Measurements from ENCODE around the gene IL22RA2.
"Not testable (repeated sequence)": the region's sequence is repeated elsewhere in the genome, so short reads cannot be mapped to it uniquely, and the experiment has no call there.

Gene IL22RA2

DNA sequence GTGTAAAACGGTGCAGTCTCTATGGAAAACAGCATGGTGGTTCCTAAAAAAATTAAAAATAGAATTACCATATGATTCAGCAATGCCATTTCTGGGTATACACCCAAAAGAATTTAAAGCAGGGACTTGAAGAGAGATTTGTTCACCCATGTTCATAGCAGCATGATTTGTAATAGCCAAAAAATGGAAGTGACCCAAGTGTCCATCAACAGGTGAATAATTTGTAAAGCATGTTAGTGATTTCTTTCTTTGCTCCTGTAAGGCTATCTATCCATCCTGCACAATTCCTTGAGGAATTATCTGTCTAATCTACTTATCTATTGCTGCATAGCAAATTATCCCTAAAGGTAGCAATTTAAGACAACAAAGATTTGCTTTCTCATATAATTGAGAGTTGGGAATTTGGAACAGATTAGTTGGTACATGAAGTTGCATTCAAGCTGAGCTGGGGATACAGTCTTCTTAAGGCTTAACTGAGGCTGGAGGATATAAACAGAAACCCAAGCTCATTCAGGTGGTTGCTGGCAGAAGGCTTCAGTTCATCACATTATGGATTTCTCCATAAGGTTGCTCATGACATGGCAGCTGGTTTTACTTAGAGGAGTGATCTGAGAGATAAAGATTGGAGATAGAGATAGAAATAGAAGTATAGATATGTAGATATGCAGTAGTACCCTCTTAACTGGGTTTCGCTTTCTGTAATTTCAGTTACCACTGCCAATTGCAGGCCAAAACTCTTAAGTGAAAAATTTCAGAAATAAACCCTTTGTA, 62.0 kb downstream of the IL22RA2 start:
- DNase-seq, result no peak
- Histone ChIP-seq H3K4me3 (ENCODE audit: low read depth, low read length) (no peak overlapping the region), H3K36me3 (no peaks in the 10 kb centered on the region), H3K27me3 (no peaks in the 10 kb centered on the region), H3K9me3 (no peaks in the 10 kb centered on the region), H3K4me1 (peaks cover 3% of the 10 kb centered on the region; the same call in 1 of the 2 replicates)
- no peak for TF ChIP-seq CTCF (IDR thresholded peaks at IDR 0.05; ENCODE audit: low read depth, low read length)

DNA sequence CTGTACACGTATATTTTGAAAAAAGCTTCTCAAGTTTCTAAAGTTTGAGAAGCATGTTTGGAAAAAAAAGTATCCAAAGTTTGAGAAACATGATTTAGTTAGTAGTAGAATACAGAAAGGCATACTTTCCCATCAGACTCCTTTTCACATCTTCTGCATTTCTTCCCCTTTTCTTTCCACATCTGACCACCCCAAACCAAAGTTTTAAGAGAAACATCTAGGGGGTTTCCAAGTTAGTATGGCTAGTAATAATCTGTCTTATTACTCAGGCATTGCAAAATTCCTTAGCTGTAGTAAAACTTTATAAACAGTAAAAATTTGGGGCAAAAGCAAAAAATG, 65.7 kb downstream of the IL22RA2 start:
- H3K4me1 ChIP-seq, result 0 out of 2 replicates have a peak, but pooled peaks cover 3% of the 10 kb centered on the region
- no peaks in the 10 kb centered on the region for H3K27me3 ChIP-seq
- H3K9me3 ChIP-seq, result no peaks in the 10 kb centered on the region; the same call in 1 of the 2 replicates
- no peak for TF ChIP-seq CTCF (IDR thresholded peaks at IDR 0.05; ENCODE audit: low read depth, low read length)
- no peak overlapping the region for H3K4me3 ChIP-seq (ENCODE audit: low read depth, low read length)
- H3K36me3 ChIP-seq, result no peaks in the 10 kb centered on the region
- DNase-seq, result no peak

DNA sequence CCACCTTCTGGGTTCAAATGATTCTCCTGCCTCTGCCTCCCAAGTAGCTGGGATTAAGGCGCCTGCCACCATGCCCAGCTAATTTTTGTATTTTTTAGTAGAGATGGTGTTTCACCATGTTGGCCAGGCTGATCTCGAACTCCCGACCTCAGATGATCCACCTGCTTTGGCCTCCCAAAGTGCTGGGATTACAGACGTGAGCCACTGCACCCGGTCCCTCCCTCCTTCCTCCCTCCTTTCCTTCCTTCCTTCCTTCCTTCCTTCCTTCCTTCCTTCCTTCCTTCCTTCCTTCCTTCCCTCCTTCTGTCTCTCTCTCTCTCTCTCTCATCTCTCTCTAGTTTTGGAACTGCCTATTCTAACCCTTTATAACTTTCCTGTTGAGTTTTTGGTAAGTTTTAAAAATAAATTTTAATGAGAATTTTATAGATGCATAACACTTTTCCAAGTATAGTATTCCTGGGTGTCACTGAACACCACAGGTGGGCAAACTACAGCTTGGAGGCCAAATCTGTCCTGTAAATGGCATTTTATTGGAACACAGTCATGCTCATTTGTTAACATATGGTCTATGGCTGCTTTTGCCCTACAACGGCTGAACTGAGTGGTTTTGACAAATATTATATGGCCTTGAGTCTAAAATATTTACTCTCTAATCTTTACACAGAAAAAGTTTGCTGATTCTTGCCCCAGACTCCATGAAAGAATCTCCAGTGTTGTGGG, 66.2 kb downstream of the IL22RA2 start:
- not testable (repeated sequence) for H3K36me3 ChIP-seq; H3K9me3 ChIP-seq; H3K27me3 ChIP-seq; H3K4me1 ChIP-seq; DNase-seq; H3K4me3 ChIP-seq (ENCODE audit: low read depth, low read length)

GRCh38 chr6:137106183-137106582, 67.3 kb downstream of the IL22RA2 start:
- no peaks in the 10 kb centered on the region for H3K36me3 ChIP-seq
- TF ChIP-seq CTCF (IDR thresholded peaks at IDR 0.05; ENCODE audit: low read depth, low read length), result no peak
- H3K4me3 ChIP-seq (ENCODE audit: low read depth, low read length), result no peak overlapping the region
- H3K4me1 ChIP-seq, result no peaks in the 10 kb centered on the region
- no peaks in the 10 kb centered on the region for H3K27me3 ChIP-seq
- no peaks in the 10 kb centered on the region; the same call in 1 of the 2 replicates for H3K9me3 ChIP-seq
- no peak for DNase-seq

GRCh38 chr6:137105375-137105774, 68.1 kb downstream of the IL22RA2 start:
- no peak for DNase-seq
- H3K9me3 ChIP-seq, result no peaks in the 10 kb centered on the region; the same call in 1 of the 2 replicates
- H3K36me3 ChIP-seq, result no peaks in the 10 kb centered on the region
- no peaks in the 10 kb centered on the region for H3K27me3 ChIP-seq
- no peak overlapping the region for H3K4me3 ChIP-seq (ENCODE audit: low read depth, low read length)
- no peaks in the 10 kb centered on the region for H3K4me1 ChIP-seq
- TF ChIP-seq CTCF (IDR thresholded peaks at IDR 0.05; ENCODE audit: low read depth, low read length), result no peak

DNA sequence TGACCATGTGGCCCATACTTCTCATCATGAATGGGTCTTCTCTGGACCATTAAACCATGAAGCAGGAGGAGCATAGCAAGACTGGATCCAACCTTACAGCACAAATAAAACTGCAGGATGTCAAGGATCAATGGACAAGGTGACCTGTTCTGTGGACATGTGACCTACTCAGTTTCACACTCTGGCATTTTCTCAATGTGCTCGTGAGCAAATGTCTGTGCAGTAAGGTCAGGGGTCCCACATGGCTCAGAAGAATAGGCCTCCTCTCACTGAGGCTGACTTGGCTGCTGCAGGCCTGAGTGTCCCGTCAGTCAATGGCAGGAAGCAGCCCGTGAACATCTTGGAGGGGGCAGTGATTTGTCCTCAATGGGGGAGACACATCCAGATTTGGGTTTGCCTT, 68.5 kb downstream of the IL22RA2 start:
- H3K4me1 ChIP-seq, result no peaks in the 10 kb centered on the region
- no peak for TF ChIP-seq CTCF (IDR thresholded peaks at IDR 0.05; ENCODE audit: low read depth, low read length)
- H3K27me3 ChIP-seq, result no peaks in the 10 kb centered on the region
- H3K4me3 ChIP-seq (ENCODE audit: low read depth, low read length), result no peak overlapping the region
- H3K9me3 ChIP-seq, result no peaks in the 10 kb centered on the region; the same call in 1 of the 2 replicates
- no peak for DNase-seq
- no peaks in the 10 kb centered on the region for H3K36me3 ChIP-seq

All from BE2C (cell line).